GM23338 (cell line): ENCODE data around the gene OSER1.

Source experiments
- EZH2 ChIP-seq: fragments of 200-600 bp; sonication (generic); IDR thresholded peaks from one replicate; pipeline ENCODE4 v1.8.0; 2017; ENCODE audit warnings: antibody characterized with exemption, mild to moderate bottlenecking, low read depth; ENCODE audit not compliant: unreplicated experiment
- EZH2phosphoT487 ChIP-seq: fragments of 200-600 bp; sonication (generic); IDR thresholded peaks from one replicate; pipeline ENCODE4 v1.8.1; 2018; ENCODE audit warnings: antibody characterized with exemption; ENCODE audit not compliant: unreplicated experiment
- JUNB ChIP-seq: IDR thresholded peaks from one replicate; pipeline ENCODE4 v1.6.1; 2016; ENCODE audit warnings: antibody characterized with exemption; ENCODE audit not compliant: unreplicated experiment
- POLR2AphosphoS5 ChIP-seq: IDR thresholded peaks from 2 replicates; pipeline ENCODE4 v1.6.1; 2016; ENCODE audit warnings: antibody characterized with exemption, low read depth
- TF ChIP-seq, protein P1 (sequence below), 2 experiments: fragments of 200-600 bp in 1 of 2; sonication (generic) in 1 of 2; conservative IDR thresholded peaks; 2 replicates each; pipeline versions ENCODE4 v1.5.1 to v1.6.1; 2016 to 2017; ENCODE audit warnings: antibody characterized with exemption in 2 of 2, low read depth in 2 of 2, mild to moderate bottlenecking in 2 of 2, moderate library complexity in 1 of 2
- TF ChIP-seq, protein P2 (sequence below): IDR thresholded peaks from one replicate; pipeline ENCODE4 v1.6.1; 2018; ENCODE audit warnings: antibody characterized with exemption; ENCODE audit not compliant: unreplicated experiment
- TF ChIP-seq, protein P3 (sequence below): IDR thresholded peaks from 2 replicates; pipeline ENCODE4 v1.6.1; 2016; ENCODE audit warnings: antibody characterized with exemption

DNA sequence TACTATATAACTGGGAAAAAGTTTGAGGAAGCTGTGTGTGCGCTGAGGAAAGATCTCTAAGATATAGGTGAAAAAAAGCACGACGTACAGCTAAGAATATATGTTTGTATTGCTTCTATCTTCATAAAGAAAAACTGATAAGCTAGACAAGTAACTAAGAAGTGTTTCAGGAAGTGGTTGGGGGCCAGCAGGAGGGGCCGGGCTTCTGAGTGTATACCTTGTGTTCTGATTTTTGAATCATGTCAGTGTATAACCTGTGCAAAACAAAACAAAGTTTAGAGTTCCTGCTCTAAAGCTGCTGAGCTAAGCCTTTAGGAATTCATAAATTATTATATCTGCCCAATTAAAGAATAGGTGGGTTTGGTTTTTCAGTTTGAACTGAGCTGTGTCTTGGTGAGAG lies 7.9 kb upstream of the OSER1 start:
- TF ChIP-seq, protein P1, sequence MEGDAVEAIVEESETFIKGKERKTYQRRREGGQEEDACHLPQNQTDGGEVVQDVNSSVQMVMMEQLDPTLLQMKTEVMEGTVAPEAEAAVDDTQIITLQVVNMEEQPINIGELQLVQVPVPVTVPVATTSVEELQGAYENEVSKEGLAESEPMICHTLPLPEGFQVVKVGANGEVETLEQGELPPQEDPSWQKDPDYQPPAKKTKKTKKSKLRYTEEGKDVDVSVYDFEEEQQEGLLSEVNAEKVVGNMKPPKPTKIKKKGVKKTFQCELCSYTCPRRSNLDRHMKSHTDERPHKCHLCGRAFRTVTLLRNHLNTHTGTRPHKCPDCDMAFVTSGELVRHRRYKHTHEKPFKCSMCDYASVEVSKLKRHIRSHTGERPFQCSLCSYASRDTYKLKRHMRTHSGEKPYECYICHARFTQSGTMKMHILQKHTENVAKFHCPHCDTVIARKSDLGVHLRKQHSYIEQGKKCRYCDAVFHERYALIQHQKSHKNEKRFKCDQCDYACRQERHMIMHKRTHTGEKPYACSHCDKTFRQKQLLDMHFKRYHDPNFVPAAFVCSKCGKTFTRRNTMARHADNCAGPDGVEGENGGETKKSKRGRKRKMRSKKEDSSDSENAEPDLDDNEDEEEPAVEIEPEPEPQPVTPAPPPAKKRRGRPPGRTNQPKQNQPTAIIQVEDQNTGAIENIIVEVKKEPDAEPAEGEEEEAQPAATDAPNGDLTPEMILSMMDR (conservative IDR thresholded peaks at IDR 0.05; ENCODE audit: low read depth in 2 of 2) = no peak
- TF ChIP-seq EZH2 (no peak), POLR2AphosphoS5 (no peak), EZH2phosphoT487 (no peak), JUNB (no peak)
- TF ChIP-seq, protein P2, sequence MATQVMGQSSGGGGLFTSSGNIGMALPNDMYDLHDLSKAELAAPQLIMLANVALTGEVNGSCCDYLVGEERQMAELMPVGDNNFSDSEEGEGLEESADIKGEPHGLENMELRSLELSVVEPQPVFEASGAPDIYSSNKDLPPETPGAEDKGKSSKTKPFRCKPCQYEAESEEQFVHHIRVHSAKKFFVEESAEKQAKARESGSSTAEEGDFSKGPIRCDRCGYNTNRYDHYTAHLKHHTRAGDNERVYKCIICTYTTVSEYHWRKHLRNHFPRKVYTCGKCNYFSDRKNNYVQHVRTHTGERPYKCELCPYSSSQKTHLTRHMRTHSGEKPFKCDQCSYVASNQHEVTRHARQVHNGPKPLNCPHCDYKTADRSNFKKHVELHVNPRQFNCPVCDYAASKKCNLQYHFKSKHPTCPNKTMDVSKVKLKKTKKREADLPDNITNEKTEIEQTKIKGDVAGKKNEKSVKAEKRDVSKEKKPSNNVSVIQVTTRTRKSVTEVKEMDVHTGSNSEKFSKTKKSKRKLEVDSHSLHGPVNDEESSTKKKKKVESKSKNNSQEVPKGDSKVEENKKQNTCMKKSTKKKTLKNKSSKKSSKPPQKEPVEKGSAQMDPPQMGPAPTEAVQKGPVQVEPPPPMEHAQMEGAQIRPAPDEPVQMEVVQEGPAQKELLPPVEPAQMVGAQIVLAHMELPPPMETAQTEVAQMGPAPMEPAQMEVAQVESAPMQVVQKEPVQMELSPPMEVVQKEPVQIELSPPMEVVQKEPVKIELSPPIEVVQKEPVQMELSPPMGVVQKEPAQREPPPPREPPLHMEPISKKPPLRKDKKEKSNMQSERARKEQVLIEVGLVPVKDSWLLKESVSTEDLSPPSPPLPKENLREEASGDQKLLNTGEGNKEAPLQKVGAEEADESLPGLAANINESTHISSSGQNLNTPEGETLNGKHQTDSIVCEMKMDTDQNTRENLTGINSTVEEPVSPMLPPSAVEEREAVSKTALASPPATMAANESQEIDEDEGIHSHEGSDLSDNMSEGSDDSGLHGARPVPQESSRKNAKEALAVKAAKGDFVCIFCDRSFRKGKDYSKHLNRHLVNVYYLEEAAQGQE = no peak
- TF ChIP-seq, protein P3, sequence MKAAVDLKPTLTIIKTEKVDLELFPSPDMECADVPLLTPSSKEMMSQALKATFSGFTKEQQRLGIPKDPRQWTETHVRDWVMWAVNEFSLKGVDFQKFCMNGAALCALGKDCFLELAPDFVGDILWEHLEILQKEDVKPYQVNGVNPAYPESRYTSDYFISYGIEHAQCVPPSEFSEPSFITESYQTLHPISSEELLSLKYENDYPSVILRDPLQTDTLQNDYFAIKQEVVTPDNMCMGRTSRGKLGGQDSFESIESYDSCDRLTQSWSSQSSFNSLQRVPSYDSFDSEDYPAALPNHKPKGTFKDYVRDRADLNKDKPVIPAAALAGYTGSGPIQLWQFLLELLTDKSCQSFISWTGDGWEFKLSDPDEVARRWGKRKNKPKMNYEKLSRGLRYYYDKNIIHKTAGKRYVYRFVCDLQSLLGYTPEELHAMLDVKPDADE = no peak
